Choroid plexus epithelial cell (primary cell): Measurements from ENCODE around the gene ASB11.

Experiments used
- DNase-seq: peaks from one replicate; pipeline ENCODE4 v3.0.0-alpha.2; 2010; ENCODE audit warnings: low read depth
- H3K4me3 ChIP-seq: 2 replicates; pipeline ENCODE4 v1.5.1; 2011; ENCODE audit warnings: low read depth, mild to moderate bottlenecking, control low read depth, low read length, moderate library complexity
- CTCF ChIP-seq: conservative IDR thresholded peaks from 2 replicates; pipeline ENCODE4 v1.5.1; 2011; ENCODE audit warnings: low read depth, mild to moderate bottlenecking, control low read depth, inconsistent platforms, low read length, moderate library complexity

Gene ASB11

GRCh38 chrX:15328131-15328530 lies 12.7 kb upstream of the ASB11 start:
- TF ChIP-seq CTCF, result no peak
- H3K4me3 ChIP-seq, result no peak overlapping the region
- no peak for DNase-seq

GRCh38 chrX:15322472-15322871 lies 7.0 kb upstream of the ASB11 start:
- no peak for DNase-seq
- TF ChIP-seq CTCF, result no peak
- H3K4me3 ChIP-seq, result no peak overlapping the region

GRCh38 chrX:15322072-15322471 lies 6.6 kb upstream of the ASB11 start:
- no peak for DNase-seq
- H3K4me3 ChIP-seq, result no peak overlapping the region
- TF ChIP-seq CTCF, result no peak

- no peak for DNase-seq
- no peak for TF ChIP-seq CTCF
- no peak overlapping the region for H3K4me3 ChIP-seq
Measured at GRCh38 chrX:15321447-15321846, 6.0 kb upstream of the ASB11 start.

- H3K4me3 ChIP-seq, result no peak overlapping the region
- TF ChIP-seq CTCF, result no peak
- DNase-seq, result no peak
Measured at GRCh38 chrX:15320297-15320696, 4.9 kb upstream of the ASB11 start.

- no peak overlapping the region for H3K4me3 ChIP-seq
- no peak for DNase-seq
- TF ChIP-seq CTCF, result no peak
Measured at GRCh38 chrX:15319075-15319474, 3.6 kb upstream of the ASB11 start.

GRCh38 chrX:15314472-15314871 lies 968 bp downstream of the ASB11 start:
- DNase-seq, result no peak
- H3K4me3 ChIP-seq, result no peak overlapping the region
- no peak for TF ChIP-seq CTCF
